IMR-90 (cell line): ENCODE results near the gene IL1RAPL1.

Experiments
- BHLHE40 ChIP-seq: fragments of 150-350 bp; IDR thresholded peaks from 2 replicates; pipeline ENCODE4 v1.6.1; 2016; ENCODE audit warnings: mild to moderate bottlenecking, low read depth, low read length
- CTCF ChIP-seq: conservative IDR thresholded peaks from 2 replicates; pipeline ENCODE4 v1.5.1; 2012; ENCODE audit warnings: mild to moderate bottlenecking, low read depth, low read length, improper control_type of control experiment
- MAZ ChIP-seq: IDR thresholded peaks from 2 replicates; pipeline ENCODE4 v1.6.1; 2012; ENCODE audit warnings: low read depth, mild to moderate bottlenecking, low read length, improper control_type of control experiment, moderate library complexity, borderline replicate concordance
- POLR2A ChIP-seq: IDR thresholded peaks from 2 replicates; pipeline ENCODE4 v1.6.1; 2012; ENCODE audit warnings: mild to moderate bottlenecking, low read depth, low read length
- RAD21 ChIP-seq: IDR thresholded peaks from 2 replicates; pipeline ENCODE4 v1.6.1; 2012; ENCODE audit warnings: low read length, improper control_type of control experiment
- RFX5 ChIP-seq: IDR thresholded peaks from 2 replicates; pipeline ENCODE4 v1.8.0; 2012; ENCODE audit warnings: low read depth, mild to moderate bottlenecking, low read length, moderate library complexity
- SMC3 ChIP-seq: fragments of 150-350 bp; IDR thresholded peaks from 2 replicates; pipeline ENCODE4 v1.6.1; 2016; ENCODE audit warnings: low read depth, mild to moderate bottlenecking, antibody characterized with exemption, low read length, moderate library complexity
- TF ChIP-seq, protein P1 (sequence below): fragments of 150-350 bp; IDR thresholded peaks from 2 replicates; pipeline ENCODE4 v1.6.1; 2017; ENCODE audit warnings: mild to moderate bottlenecking, antibody characterized with exemption, low read length, low read depth

DNA sequence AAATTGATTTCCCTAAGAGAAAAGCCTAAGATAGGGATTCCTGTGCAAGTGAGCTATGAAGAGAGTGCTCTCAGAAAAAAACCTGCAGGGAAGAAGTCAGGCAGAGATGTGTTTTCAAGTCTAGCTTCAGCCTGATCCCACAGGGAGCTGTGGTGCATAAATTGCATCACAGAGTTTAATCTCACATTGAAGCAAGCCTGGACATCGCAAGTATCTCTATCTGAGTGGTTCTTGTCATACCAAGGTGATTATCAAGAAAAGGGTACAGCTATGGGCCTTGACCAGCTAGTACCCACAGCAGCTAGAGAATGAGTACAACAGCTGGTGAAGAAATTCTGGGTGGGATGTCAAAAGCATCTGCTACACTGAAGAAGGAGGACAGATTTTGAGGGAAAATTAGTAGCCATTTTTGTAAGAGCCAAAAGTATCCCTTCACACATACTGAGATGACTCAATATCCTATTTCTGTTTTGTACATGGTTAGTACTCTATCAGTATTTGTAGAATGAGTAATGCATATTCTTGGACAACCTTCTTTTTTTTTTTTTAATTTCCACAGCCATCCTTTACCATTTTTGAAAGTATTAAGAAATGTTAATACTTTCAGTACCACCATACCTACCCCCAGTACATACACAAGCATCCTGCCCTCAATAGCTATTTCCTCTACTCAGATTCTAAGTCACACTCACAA, 708.9 kb downstream of the IL1RAPL1 start:
- TF ChIP-seq CTCF, result no peak
- TF ChIP-seq, protein P1, sequence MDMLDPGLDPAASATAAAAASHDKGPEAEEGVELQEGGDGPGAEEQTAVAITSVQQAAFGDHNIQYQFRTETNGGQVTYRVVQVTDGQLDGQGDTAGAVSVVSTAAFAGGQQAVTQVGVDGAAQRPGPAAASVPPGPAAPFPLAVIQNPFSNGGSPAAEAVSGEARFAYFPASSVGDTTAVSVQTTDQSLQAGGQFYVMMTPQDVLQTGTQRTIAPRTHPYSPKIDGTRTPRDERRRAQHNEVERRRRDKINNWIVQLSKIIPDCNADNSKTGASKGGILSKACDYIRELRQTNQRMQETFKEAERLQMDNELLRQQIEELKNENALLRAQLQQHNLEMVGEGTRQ, result no peak
- TF ChIP-seq POLR2A, result no peak
- no peak for TF ChIP-seq BHLHE40
- no peak for TF ChIP-seq RAD21
- no peak for TF ChIP-seq RFX5
- no peak for TF ChIP-seq SMC3
- TF ChIP-seq MAZ, result no peak
